GM21576 (cell line): ENCODE data around the gene MSH5.
A peak's percentile ranks its signal among the peaks of the same experiment; 100 is the strongest.
"Not testable (repeated sequence)": the region's sequence is repeated elsewhere in the genome, so short reads cannot be mapped to it uniquely, and the experiment has no call there.

Source experiments
- ATAC-seq: cut with Tn5 transposase; IDR thresholded peaks from one replicate; pipeline ENCODE4 v1.9.1; 2021; ENCODE audit warnings: mild to moderate bottlenecking, moderate library complexity; ENCODE audit not compliant: unreplicated experiment

Gene MSH5

DNA sequence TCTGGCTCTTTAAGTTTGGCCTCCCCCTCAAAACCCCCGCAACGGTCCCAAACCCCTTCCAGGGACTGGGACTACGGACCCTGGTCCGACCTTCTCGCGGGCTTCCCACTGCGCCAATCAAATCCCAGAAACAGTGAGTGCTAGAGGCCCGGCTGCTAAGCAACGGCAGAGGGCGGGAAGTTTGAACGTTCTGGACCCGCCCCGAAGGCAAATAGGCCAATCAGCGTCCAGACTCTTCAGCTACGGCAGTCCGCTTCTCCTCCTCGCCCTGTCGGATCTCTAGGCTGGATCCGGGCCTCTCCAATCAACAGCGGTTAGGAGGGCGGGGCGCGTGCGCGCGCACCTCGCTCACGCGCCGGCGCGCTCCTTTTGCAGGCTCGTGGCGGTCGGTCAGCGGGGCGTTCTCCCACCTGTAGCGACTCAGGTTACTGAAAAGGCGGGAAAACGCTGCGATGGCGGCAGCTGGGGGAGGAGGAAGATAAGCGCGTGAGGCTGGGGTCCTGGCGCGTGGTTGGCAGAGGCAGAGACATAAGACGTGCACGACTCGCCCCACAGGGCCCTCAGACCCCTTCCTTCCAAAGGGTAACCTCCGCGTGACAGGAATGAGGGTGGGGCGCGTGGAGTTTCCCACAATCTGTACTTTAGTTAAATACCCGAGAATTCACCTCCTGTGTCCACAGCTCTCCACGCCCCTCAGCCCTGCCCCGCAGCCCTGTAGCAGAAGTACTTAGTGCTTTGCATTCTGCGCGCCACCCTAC, at the start of gene MSH5:
TSS of gene MSH5 (plus strand) at position 367 of the 758 bp plus-strand sequence. CDS start 462 bp downstream, outside the sequence.
- ATAC-seq: peak; percentile 63

GRCh38 chr6:31690231-31691077, 49.4 kb upstream of the MSH5 start:
- no peak for ATAC-seq

- ATAC-seq: no peak
Observed at GRCh38 chr6:31691078-31691463, 48.7 kb upstream of the MSH5 start.

DNA sequence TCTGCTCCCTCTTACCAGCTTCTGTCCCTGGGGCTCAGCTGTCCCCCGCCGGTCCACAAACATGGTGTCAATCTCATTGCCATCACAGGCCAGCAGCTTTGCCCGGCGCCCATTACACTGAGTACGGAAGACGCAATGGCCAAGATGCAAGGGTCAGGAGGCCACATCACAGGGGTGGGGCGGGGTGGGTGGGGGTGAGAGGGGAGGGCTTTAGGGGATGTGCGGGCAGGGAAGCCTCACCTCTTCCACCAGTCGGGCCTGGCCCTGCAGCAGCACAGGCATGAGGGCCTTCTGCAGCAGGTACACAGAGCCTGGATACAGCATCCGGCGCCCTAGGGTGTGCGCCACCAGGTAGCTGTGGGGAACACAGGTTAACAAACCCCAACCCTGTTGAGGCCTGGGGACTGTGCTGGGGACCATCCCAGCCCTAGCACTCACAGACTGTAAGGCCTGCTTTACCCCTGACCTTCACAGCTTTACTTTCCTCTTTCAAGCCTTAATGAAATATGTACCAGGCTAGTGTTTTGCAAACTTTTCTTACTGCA, 48.2 kb upstream of the MSH5 start:
- no peak for ATAC-seq

DNA sequence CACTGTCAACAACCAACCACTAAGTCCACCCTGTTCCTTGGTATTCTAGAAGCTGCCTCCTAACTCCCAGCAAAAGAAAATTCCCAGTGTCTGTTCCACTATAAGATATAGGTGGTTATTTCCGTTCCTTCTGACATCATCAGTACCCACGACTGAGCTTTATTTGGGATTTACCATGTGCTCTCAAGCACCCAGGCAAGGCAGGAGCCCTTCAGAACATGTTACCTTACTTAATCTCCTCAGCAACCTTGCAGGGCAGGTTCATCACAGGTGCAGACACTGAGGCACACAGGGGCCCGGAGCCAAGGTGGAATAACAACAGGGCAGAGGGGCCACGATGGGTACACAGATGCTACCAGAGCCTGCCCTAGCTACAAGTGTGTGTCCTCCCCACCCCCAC, 47.5 kb upstream of the MSH5 start:
- ATAC-seq: no peak

DNA sequence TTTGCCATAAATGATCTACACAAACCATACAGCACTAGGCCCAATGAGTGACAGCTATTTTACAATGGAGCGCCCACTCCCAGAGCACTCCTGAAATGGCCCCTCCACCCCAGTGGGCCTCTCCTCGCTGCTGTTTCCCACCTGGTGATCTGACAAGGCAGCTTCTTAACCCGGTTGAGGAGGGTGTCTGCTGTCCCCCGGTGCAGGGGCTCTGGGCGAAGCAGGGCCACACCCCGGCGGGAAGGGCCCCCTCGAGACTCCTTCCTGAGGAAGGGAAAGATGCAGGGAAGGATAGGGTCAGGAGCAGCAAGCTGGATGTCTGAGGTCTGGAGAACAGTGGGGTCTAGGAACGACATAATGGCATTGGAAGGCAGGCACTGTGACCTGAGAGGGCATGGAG, 46.9 kb upstream of the MSH5 start:
- no peak for ATAC-seq

- no peak for ATAC-seq
Observed at GRCh38 chr6:31693535-31693934, 46.3 kb upstream of the MSH5 start.

DNA sequence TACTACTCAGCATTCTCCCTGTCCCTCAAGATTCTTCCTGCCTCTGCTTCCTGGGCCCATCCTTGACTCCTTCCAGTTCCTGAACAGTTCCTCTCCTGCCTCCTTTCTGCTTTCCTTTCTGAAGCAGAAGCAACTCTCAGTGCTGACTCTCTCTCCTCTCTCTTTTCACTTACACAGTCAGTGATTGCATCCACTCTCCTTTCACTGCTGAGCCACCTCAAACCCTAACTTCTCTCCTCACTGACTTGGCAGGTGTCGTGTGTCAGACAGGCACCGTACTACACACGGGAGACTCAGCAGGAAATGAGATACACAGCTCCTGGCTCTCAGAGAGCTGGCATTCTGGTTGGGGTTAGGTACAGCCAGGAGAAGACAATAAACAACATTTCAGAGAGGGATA, 42.2 kb upstream of the MSH5 start:
- ATAC-seq: no peak

DNA sequence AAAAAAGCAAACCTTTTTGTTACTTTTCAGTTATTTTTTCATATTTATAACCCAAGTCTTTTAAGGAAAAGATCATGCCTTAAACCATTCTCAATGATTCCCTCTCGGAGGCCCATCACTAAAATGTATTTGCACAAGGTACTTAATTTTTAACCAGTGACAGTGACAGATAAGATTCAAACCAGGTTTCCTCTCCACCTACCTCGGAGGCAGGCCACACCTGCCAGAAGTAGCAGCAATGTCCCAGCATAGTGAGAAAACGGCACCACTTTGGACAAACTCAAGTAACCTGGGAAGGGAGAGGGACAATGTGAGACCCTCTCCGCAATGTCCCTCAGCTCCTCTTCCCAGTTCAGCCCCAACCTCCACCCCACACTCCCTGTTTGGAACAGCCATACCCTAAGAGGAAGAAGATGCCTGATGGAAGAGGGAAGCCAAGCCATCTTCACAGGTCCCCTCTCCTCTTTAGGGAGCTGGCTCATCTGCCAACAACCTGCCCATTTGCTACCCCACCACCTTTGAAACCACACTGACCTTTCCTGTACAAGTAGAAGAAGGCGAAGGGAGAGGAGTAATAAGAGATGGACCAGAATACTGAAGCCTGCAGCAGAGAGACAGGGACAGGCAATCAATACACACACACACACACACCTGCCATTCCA, 38.9 kb upstream of the MSH5 start:
- ATAC-seq: no peak

- no peak for ATAC-seq
Observed at GRCh38 chr6:31701666-31702404, 38.0 kb upstream of the MSH5 start.

DNA sequence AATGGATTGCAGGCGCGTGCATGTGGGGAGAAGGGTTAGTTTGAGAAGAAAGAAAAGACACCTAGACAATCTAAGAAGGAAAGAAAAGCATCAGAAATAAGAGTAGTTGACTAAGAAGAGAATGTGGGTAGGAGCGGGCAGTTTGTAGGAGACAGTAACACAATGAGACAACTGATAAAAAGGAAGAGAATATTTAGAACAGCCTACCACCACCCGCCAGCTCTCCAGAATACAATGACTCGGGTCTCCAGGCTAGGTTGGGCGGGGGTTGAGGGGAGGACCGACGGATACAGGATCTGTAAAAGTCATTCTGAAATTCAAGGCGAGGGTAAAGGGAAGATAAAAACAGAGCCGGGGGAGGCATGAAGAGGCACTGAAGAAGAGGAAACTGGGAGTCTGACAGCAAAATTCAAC, 37.4 kb upstream of the MSH5 start:
- no peak for ATAC-seq

DNA sequence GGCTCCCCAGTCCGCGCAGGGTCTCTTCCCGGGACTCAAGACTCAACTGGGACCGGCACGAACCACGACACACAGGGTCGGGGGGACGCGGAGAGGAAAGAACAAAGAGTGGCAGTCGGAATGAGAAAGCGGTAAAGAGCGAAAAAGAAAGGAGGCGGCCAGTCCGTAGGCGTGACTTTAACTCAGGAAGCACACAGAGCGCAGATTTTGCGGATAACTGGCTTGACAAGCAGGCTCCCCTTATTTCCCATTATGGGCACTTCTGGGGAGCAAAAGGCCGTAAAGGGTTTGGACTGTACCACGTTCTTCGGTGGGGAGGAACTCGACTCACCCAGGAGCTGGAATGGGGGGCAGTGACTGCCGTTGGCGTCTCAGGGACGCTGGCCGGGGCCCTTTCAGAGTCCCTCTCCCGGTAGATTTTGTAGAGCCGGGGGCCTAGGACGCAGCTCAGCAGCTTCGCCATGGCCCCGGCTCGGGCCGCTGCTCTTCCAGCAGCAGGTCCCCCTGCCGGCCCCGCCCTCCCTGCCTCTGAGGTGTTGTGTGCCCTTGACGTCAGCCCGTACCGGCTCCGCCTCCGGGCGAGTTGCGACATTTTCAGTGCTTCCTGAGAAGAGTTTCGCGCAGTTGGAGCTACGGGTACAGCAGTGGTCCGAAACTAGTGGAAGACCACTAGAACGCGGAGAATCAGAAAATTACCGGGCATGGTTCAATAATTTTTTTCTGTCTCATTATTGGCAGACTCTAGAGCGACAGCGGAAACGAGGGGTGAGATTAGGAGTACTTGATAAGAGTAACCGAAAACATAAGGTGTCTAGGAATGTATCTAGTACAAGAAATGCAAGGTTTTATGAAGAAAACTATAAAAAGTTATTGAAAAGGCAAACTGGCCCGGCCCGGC, 36.7 kb upstream of the MSH5 start, which contains the start of gene ABHD16A:
TSS of gene ABHD16A (minus strand) at position 506 of the 898 bp plus-strand sequence. CDS start at position 463, 43 bp downstream.
- peak; percentile 82 for ATAC-seq

GRCh38 chr6:31705931-31706330, 33.9 kb upstream of the MSH5 start:
- no peak for ATAC-seq

DNA sequence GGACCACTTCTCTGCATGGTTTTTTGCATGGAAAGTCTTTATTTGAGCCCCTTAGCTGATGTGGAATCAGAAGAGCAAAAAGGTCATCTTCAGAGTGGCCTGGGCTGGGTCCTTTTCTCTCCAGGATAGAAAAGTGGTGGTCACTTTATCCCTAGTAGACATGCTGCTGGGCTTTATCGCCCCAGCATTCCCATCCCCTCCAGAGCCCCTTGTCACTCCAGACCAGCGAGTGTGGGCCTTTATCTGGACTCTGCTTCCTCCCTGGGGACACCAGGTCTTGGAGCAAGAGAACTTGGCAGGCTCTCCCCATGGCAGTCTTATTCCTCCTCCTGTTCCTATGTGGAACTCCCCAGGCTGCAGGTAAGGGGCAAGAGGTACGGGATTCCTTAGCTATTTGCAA, 33.2 kb upstream of the MSH5 start, which contains the start of gene LY6G6F:
TSS of gene LY6G6F (plus strand) at position 268 of the 400 bp plus-strand sequence. CDS start at position 309, 41 bp downstream.
- no peak for ATAC-seq

DNA sequence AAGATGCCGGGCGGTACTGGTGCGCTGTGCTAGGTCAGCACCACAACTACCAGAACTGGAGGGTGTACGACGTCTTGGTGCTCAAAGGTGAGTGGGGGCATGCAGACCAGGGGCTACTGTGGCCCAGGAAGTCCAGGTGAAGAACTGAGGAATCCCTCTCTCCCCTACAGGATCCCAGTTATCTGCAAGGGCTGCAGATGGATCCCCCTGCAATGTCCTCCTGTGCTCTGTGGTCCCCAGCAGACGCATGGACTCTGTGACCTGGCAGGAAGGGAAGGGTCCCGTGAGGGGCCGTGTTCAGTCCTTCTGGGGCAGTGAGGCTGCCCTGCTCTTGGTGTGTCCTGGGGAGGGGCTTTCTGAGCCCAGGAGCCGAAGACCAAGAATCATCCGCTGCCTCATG, 32.1 kb upstream of the MSH5 start:
- ATAC-seq: no peak

- ATAC-seq: no peak
Observed at GRCh38 chr6:31708224-31708623, 31.6 kb upstream of the MSH5 start.

DNA sequence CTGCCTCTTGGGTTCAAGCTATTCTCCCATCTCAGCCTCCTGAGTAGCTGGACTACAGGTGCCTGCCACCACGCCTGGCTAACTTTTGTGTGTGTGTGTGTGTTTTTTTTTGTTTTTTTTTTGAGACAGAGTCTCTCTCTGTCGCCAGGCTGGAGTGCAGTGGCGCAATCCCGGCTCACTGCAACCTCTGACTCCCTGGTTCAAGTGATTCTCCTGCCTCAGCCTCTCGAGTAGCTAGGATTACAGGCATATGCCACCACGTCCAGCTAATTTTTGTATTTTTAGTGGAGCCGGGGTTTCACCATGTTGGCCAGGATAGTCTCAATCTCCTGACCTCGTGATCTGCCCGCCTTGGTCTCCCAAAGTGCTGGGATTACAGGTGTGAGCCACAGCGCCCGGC, 30.6 kb upstream of the MSH5 start:
- ATAC-seq: not testable (repeated sequence)

DNA sequence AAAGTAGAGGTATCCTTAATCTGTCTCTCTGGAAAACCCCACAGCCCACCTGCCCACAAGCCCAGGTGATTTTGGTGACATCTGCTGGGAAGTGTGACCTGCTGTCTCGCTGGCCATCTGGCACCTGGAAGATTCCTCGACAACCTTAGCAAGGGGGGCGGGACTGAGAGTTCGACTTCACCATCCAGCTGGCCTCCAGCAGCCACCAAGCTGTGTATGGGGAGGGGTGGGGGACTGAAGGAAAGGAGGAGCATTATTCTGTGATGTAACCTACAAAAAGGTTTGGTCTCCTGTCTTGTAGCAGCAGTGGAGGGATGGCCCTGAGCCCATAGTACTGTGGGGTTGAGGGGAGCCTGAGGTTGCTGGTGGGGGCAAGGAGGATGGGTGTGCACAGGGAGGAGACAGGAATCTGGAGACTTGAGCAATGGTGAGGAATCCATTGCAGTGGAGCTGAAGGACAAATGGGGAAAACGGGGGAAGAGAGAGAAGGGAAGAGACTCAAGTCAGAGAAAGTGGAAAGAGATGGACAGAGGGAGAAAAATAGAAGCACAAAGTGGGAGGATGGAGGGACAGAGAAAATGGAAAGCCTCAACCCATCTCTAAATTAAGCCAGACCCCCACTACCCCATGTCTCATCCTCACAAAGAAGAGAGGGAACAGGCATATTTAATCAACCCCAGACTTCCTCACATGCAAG, 29.1 kb upstream of the MSH5 start:
- ATAC-seq: no peak

GRCh38 chr6:31711233-31711632, 28.6 kb upstream of the MSH5 start:
- ATAC-seq: no peak
